Measurements from ENCODE around the gene AKAP6.

Gene AKAP6, protein sequence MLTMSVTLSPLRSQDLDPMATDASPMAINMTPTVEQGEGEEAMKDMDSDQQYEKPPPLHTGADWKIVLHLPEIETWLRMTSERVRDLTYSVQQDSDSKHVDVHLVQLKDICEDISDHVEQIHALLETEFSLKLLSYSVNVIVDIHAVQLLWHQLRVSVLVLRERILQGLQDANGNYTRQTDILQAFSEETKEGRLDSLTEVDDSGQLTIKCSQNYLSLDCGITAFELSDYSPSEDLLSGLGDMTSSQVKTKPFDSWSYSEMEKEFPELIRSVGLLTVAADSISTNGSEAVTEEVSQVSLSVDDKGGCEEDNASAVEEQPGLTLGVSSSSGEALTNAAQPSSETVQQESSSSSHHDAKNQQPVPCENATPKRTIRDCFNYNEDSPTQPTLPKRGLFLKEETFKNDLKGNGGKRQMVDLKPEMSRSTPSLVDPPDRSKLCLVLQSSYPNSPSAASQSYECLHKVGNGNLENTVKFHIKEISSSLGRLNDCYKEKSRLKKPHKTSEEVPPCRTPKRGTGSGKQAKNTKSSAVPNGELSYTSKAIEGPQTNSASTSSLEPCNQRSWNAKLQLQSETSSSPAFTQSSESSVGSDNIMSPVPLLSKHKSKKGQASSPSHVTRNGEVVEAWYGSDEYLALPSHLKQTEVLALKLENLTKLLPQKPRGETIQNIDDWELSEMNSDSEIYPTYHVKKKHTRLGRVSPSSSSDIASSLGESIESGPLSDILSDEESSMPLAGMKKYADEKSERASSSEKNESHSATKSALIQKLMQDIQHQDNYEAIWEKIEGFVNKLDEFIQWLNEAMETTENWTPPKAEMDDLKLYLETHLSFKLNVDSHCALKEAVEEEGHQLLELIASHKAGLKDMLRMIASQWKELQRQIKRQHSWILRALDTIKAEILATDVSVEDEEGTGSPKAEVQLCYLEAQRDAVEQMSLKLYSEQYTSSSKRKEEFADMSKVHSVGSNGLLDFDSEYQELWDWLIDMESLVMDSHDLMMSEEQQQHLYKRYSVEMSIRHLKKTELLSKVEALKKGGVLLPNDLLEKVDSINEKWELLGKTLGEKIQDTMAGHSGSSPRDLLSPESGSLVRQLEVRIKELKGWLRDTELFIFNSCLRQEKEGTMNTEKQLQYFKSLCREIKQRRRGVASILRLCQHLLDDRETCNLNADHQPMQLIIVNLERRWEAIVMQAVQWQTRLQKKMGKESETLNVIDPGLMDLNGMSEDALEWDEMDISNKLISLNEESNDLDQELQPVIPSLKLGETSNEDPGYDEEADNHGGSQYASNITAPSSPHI (N-terminal part only)

DNA sequence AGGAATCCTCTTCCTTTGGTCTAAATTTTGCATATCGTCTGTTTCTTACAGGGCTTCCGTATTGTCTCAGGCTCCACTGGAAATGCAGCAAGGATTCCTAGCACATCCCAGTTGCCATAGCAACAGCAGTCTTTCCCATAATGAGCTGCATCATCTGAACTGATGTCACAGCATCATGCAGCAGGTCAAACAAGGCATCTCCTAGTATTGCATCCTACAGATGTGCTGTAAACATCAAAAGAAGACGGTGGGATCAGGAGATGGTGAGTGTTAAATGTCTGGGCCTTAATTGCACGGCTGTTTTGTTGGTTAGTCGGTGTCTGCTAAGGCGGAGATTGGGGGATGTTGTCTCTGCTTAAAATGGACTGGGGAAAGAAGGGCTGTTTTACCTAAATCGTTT, at the start of gene AKAP6:
Gene AKAP6 (plus strand): TSS at position 153 of the 400 bp plus-strand sequence. CDS start 104,196 bp downstream, outside the sequence.
- DNase-seq, result no peak

- no peak for DNase-seq
These were observed 42.5 kb upstream of the AKAP6 start for GRCh38 chr14:32286602-32287001.

DNA sequence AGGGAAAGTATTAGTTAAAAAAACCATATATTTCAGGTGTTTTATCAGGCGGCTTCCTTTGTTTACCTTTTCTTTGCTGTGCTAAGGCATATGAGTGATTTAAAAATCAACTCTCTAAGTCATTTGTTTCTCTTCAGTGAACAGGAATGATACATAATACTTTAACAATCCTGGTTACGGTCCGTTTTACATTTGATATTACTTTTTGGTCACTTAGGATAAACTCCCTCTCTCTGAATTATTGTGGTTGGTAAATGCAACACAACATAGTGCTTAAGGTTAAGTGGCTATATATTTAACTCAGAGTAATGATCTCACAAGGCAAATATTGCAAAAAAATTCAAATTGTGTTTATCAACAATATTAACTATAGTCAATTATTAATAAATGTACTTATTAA, 32.7 kb upstream of the AKAP6 start:
- no peak for DNase-seq

DNA sequence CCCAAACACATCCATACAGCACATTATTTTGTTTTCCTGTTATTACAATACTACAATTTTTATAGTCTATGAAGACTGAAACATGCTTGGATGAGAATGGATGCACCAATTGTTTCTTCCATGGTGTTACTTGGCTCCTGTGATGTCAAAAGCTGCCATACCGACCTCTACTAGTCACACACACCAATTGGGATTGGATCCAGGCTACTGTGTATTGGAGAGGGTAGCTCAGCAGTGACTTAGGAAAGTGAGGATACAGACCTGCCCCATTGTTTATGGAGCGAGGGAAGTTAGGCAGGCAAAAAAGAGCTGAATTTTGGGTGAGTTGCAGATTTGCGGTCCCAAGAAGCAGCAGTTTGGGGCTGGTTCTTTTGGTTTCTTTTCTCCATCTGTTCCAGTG, 30.8 kb upstream of the AKAP6 start:
- no peak for DNase-seq

- DNase-seq, result no peak
These were observed 29.0 kb upstream of the AKAP6 start for GRCh38 chr14:32300136-32300535.

DNA sequence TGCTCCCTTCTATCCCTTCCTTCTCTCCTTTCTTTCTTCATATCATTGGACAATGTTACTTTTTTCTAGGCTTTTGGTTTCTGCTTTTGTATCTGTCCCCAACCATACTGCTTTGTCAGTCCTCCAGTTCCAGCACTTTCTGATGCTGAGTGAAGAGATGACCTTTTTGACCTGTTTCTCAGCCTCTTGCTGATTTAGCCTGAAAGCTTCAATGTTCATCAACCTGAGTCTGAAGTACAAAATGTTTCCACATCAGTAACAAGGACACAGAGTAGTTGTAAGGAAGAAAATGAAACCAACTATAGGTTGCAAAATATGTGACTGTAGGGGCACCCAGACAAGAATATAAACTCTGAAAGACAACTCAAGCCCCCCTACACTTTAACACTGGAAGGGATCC, 25.2 kb upstream of the AKAP6 start:
- DNase-seq, result no peak

DNA sequence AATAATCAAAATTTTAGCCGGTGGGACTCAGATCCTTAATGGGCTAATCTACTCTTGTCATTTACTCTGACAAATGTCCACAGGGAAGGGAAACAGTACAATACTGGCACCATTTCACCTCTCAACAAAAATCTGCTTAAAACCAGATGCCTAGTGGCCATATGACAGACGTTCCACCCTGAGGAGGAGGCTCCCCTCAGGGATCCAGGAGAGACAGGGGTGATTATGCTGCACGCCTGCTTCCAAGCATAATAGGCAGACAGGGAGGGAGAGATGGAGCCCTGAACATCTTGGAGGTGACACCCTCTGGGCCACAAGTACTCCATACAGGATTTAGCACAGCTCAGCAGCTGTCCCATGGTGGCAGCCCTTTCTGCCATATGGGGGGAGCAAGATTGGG, 24.8 kb upstream of the AKAP6 start:
- DNase-seq, result no peak

- no peak for DNase-seq
These were observed 22.5 kb upstream of the AKAP6 start for GRCh38 chr14:32306549-32306948.

GRCh38 chr14:32307881-32308582, 21.1 kb upstream of the AKAP6 start:
- no peak for DNase-seq

GRCh38 chr14:32310876-32311275, 18.2 kb upstream of the AKAP6 start:
- no peak for DNase-seq

GRCh38 chr14:32311294-32312009, 17.6 kb upstream of the AKAP6 start:
- DNase-seq, result no peak

- DNase-seq, result no peak
These were observed 17.1 kb upstream of the AKAP6 start for GRCh38 chr14:32312010-32312331.

GRCh38 chr14:32313844-32314376, 15.2 kb upstream of the AKAP6 start:
- DNase-seq, result no peak

DNA sequence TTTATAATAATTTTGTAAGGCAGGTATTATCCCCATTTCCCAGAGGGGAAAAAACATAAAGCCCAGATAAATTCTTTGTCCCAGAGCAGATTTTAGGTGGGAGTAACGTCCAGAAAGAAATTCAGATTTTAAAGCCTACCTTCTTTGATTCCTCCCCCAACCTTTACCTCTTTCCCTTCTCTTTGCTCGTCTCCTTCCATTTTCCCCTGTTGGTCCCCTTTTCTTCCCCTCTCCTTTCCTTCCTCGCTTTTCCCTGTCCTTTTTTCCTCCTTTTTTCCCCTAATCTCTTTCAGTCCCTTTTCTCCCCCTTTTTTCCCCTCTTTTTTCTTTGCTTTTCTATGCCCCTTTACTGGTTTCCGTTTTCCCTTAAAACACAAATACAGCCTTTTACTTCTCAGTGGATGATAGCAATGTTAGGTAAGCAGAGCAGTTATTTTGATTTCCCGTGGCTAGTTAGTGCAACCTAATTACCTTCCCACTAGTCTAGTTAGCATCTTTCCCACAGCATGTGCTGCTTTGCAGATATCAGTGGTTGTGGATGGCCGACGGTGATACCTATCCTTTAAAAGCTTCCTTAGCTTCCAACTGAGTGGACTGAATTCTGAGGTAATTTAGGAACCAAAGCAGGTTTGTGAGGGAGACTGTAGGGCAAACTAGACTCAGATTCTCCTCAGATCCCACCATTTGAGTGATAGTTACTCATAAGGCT, 10.9 kb upstream of the AKAP6 start:
- no peak for DNase-seq

DNA sequence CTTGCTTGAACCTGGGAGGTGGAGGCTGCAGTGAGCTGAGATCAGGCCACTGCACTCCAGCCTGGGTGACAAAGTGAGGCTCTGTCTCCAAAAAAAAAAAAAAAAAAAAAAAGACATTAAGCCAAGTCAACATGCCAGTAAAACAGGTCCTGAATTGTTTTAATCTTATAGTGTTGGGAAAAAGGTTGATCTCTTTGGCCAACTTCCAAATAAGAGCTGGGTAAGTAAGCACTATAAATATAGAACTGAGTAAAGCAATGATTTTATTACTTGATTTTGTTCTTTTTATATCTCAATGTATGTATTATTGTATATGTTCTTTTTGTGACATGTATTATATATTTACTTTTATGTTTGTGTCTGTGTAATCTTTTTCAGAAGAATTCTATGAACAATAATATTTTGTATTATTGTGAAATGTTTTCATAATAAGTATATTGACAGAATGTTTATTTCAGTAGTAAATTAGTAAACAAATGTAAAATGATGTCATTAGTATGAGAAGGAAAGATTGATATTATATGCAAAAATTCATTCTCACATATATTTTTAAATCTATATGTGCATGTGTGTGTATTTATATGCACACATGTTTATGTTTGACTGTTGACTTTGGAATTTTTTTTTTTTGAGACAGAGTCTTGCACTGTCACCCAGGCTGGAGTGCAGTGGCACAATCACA, 9.6 kb upstream of the AKAP6 start:
- no peak for DNase-seq

GRCh38 chr14:32324601-32325000, 4.5 kb upstream of the AKAP6 start:
- DNase-seq, result no peak

GRCh38 chr14:32327255-32327961, 1.7 kb upstream of the AKAP6 start:
- DNase-seq, result no peak

DNA sequence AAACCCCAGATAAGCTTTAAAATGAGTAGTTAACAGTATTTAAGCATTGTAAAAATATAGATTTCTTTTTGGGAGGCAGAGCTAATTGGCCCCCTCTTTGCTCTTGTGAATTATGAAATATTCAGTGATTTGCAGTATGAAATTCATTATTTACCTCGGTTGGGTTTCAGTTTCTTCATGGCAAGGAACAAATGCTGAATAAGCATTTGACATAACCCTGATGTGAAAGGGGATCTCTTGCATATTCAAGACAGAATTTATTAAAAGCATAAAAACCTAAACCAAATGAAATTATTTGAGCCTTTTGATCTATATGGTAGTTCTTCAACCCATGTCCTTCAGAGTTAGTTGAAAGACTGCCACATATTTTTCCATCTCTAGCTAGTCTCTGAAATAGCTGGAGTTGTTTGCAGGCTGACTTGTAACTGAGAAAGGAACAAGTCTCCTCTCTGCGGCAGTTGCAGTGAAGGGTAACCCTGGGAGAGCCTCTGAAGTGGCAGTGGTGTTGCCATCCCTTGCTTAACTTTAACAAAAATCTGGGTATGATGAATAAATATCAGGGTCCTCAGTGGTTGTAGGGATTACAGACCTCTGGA, 690 bp downstream of the AKAP6 start:
- DNase-seq, result no peak
